Stimulated activated naive CD4-positive, alpha-beta T cell (primary cell): Measurements from ENCODE around the gene CYB5D1.
"Not testable (repeated sequence)": the region's sequence is repeated elsewhere in the genome, so short reads cannot be mapped to it uniquely, and the experiment has no call there.

Experiments used
- DNase-seq, 6 experiments: peaks; one replicate each; lab custom pipeline; 2025; lab: John Stamatoyannopoulos, UW

The CYB5D1 gene, protein sequence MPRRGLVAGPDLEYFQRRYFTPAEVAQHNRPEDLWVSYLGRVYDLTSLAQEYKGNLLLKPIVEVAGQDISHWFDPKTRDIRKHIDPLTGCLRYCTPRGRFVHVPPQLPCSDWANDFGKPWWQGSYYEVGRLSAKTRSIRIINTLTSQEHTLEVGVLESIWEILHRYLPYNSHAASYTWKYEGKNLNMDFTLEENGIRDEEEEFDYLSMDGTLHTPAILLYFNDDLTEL

DNA sequence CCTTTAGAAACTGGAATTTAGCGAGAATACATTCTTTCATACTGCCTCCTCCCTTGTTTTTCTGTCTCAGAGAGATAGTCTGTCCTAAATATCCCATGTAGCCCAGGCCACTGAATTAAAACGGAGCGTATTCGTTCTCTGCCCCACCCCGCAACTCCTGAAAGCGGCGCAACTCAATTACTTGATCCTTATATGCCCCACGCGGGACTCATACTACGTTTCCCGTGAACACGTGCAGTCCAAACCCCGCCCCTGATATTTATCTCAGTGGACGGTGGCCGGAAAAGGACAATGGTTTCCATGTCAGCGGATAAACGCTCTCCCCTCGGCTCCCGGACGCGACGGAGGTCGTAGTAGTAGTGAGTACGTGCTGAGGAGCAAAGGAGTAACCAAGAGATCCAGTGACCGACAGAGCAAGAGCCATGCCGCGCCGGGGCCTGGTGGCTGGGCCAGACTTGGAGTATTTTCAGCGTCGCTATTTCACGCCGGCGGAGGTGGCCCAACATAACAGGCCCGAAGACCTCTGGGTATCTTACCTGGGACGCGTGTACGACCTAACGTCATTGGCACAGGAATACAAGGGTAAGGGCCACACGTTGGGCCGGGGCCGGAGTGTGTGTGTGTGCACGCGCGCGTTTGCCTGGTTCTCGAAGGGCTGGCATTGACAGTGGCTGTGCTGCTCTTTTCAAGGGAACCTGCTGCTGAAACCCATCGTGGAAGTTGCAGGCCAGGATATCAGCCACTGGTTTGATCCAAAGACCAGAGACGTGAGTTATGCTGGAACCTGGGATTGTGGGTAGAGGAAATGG, at the start of gene CYB5D1:
Gene CYB5D1, plus strand, starts transcription at position 291 of the 809 bp plus-strand sequence. Its CDS starts 132 bp downstream, at position 423.
- DNase-seq: peak; percentile 80 to 99 (median 91)

DNA sequence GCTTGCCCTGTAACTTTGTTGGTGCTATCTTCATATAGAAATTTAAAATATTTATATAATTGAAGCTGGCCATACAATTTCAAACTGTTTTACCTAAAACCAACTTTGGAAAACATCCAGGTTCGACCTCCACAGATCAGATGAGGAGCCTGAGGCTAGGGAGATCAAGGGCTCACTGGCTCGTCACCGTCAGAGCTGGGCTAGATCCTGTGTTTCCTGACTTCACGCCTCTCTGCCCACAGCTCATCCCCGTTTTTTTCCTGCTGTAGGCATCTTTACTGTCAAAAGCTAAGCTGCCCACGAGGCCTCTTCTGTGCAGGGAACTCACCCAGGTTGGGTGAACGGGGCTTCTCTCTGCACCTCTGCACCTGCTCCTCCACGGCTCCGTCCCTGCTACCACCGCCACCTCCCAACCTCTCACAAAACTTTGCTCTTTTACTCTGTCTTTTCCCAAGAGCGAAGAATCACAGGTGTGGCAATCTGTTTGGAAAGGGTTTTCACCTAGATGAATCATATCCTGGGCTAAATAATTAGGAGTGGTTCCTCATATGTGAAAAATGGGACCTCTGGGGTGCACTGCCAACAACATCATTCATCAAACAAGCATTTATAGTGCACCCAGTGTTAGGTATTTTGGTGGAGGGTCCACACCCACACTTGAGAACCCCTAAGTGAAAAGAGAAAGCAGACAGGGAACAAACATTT, 48.6 kb upstream of the CYB5D1 start:
- DNase-seq: no peak

DNA sequence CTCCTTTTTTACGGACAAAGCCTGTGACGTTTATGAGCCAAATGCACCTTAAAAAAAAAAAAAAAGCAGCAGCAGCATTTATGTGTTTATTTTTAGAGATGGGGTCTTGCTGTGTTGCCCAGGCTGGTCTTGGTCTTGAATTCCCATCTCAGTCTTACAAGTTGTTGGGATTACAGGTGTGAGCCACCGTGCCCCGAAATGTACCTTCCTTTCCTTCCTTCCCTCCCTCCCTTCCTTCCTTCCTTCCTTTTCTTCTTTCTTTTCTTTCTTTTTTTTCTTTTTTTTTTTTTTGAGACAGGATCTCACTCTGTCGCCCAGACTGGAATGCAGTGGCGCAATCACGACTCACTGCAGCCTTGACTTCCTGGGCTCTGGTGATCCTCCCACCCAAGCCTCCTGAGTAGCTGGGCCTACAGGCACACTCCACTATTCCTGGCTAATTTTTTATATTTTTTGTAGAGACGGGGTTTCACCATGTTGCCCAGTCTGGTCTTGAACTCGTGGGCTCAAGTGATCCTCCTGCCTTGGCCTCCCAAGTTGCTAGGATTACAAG, 47.9 kb upstream of the CYB5D1 start:
- not testable (repeated sequence) for DNase-seq

GRCh38 chr17:7811251-7811650, 46.6 kb upstream of the CYB5D1 start:
- DNase-seq: peak in 1 of 6 experiments; percentile 3

DNA sequence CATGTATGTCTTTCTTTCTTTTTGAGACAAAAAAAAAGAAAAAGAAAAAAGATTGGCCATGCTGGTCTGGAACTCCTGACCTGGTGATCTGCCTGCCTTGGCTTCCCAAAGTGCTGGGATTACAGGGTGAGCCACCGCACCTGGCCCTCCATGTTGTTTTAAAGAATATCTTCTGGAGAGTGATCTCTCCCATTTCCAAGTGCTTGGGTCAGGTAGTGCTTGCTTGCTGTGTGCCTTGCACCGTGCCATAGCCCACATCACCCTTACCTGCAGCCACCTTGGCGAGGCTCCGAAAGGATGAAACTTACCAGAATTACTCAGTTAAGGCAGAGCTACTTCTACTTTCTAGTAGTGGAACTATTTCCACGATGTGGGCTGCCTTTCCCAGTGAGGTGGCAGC, 42.8 kb upstream of the CYB5D1 start:
- DNase-seq: no peak

DNA sequence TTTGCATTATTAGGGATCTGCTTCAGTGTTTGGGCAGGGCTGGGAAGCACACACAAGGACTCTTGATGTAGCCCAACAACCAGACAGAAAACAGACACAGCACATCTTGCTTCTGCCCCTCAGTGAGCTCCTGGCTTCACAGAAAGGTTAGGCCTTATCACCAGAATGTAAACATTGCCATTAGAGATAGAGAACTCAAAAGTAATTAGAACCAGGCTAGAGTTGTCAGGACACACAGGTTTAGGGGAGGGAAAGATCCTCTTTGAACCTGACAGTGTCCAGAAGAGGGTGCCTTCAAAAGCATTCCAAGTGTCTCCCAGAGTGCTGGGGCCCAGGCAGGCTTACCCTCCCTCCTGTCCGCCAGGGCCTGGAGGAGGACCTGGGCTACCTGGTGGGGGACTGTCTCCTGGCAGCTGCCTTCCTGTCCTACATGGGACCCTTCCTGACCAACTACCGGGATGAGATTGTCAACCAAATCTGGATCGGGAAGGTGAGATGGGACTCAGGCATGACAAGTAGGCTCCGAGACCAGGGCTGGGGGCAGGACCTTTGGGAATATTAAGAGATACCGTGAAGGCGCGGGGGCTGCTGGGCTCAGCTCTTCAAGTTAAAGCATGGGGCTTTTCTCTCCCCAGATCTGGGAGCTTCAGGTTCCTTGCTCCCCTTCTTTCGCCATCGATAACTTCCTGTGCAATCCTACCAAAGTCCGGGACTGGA, 40.7 kb upstream of the CYB5D1 start:
- DNase-seq: no peak

- DNase-seq: no peak
These were observed 40.2 kb upstream of the CYB5D1 start for GRCh38 chr17:7817643-7817964.

GRCh38 chr17:7818026-7818425, 39.8 kb upstream of the CYB5D1 start:
- no peak for DNase-seq

- no peak for DNase-seq
These were observed 38.8 kb upstream of the CYB5D1 start for GRCh38 chr17:7818746-7819645.

- no peak for DNase-seq
These were observed 37.6 kb upstream of the CYB5D1 start for GRCh38 chr17:7820231-7820630.

- no peak for DNase-seq
These were observed 35.7 kb upstream of the CYB5D1 start for GRCh38 chr17:7822126-7822525.

DNA sequence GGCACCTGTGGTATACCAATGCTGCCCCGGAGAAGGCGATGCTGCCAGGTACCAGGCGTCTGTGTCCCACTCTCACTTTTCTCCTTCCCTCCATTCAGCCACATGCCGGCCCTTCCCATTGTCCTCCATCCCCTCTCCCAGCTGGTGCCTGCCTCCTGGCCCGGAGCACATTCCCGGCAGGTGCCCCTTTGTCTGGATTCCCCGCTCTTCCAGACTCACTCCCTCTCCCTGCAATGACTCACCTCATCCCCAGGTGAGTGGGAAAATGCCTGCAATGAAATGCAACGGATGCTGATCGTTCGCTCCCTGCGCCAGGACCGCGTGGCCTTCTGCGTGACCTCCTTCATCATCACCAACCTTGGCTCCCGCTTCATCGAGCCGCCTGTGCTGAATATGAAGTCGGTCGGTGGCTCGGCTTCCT, 34.2 kb upstream of the CYB5D1 start:
- no peak for DNase-seq

- DNase-seq: no peak
These were observed 33.5 kb upstream of the CYB5D1 start for GRCh38 chr17:7824021-7824924.

DNA sequence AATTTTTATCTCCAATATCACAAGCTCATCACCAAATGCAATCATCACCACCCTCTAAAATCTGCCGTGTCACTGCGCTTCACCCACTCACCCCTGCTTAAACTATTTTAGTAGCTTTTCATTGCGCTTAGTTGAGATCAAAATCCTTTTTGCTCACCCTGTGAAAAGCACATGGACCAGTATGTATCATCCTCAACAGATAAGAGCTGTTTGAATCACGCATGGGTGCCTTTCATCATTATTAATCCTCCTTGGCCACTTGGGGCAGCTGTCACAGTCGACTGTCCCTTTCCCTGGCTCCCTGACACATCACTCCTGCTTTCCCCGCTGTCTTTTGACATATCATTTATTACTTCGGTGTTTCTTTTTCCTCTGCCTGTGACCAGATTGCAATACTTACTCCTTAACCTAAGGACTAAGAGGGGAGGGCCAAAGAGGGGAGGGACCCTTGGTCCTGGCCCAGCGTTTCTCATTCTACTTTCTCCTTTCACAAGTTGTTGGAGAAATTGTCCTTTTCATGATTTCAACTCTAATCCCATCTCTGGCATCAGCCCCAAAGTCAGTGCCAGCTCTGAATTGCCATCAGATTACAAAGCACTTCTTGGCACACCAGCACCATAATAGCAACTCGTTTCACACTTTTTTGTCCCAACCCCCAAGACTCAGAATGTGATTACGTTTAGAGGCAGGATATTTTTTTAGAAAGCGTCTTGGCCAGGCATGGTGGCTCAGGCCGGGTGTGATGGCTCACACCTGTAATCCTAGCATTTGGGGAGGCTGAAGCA, 32.4 kb upstream of the CYB5D1 start:
- no peak for DNase-seq

GRCh38 chr17:7830616-7831015, 27.2 kb upstream of the CYB5D1 start:
- DNase-seq: no peak

- no peak for DNase-seq
These were observed 26.6 kb upstream of the CYB5D1 start for GRCh38 chr17:7831233-7831632.

GRCh38 chr17:7832431-7832830, 25.4 kb upstream of the CYB5D1 start:
- DNase-seq: no peak

DNA sequence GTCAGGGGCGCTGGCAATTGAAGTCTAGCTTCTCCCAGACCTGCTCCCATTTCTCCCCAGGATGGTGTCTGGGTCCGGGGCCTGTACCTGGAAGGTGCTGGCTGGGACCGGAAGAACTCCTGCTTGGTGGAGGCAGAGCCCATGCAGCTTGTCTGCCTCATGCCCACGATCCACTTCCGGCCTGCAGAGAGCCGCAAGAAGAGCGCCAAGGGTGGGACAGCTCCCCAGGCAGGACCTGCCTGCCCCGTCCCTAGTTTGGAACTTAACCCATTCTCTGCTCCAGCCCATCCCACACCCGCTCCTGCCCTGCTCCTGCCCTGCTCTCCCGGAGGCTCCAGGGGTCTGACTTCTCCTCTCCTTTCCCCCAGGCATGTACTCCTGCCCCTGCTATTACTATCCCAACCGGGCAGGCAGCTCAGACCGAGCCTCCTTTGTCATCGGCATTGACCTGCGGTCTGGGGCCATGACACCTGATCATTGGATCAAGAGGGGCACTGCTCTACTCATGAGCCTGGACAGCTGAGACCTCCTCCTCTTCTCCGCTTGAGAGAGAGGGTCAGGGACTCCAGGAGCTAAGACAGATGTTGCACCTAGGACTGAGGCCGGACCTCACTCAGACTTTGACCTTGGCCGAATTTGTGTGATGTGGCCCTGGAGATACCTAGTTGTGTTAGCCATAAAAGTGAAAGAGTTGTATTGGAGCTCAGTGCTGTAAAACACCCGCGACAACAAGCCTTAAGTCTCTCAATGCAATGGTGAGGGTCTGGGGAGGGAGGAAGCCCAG, 24.6 kb upstream of the CYB5D1 start:
- DNase-seq: no peak
